ENCODE data around the gene ART4. TPM values are rescaled to one million over a fixed set of nuclear protein-coding genes. Genes with fewer than 3 reads are reported as not detected.

The ART4 gene
- total RNA-seq, 2 experiments from 2014 or later = not detected

GRCh38 chr12:14871247-14871646, 27.9 kb upstream of the ART4 start:
- H3K4me3 ChIP-seq (ENCODE audit: low read length) = no peak overlapping the region
- no peak for DNase-seq
- Mint-ChIP-seq H3K27me3 (no peaks in the 10 kb centered on the region), H3K9me3 (no peaks in the 10 kb centered on the region), H3K4me3 (no peak overlapping the region), H3K27ac (no peak overlapping the region), H3K36me3 (ENCODE audit: low read depth) (no peaks in the 10 kb centered on the region), H3K4me1 (ENCODE audit: low read depth) (no peaks in the 10 kb centered on the region)
- CTCF ChIA-PET = no interaction called here
- H3K27me3 ChIP-seq (ENCODE audit: control insufficient read depth in 1 of 2, insufficient read depth in 2 of 2, low read length in 2 of 2) = peaks cover 0 to 2% of the 10 kb centered on the region in 2 experiments
- POLR2A ChIA-PET = no interaction called here
- no peaks in the 10 kb centered on the region for H3K36me3 ChIP-seq (ENCODE audit: insufficient read depth, low read length)
- intact Hi-C loops (cut with DNase I, micrococcal nuclease) = no loop called here
- no peak for TF ChIP-seq CTCF (IDR thresholded peaks at IDR 0.05)
- peaks cover 0 to 15% of the 10 kb centered on the region in 2 experiments for H3K9me3 ChIP-seq (ENCODE audit: control insufficient read depth in 1 of 2, insufficient read depth in 1 of 2, low read length in 2 of 2)
- no peak for ATAC-seq (ENCODE audit: poor library complexity)
- no peak overlapping the region for H3K27ac ChIP-seq (ENCODE audit: low read depth in 1 of 2, low read length in 2 of 2)
- H3K4me1 ChIP-seq (ENCODE audit: insufficient read depth, low read length) = no peaks in the 10 kb centered on the region

- H3K27me3 ChIP-seq (ENCODE audit: control insufficient read depth in 1 of 2, insufficient read depth in 2 of 2, low read length in 2 of 2) = peaks cover 0 to 2% of the 10 kb centered on the region in 2 experiments
These were observed 25.7 kb upstream of the ART4 start for GRCh38 chr12:14868916-14869506.

GRCh38 chr12:14860490-14860889, 17.2 kb upstream of the ART4 start:
- no peaks in the 10 kb centered on the region for H3K27me3 Mint-ChIP-seq
- Histone ChIP-seq H3K4me3 (ENCODE audit: low read length) (no peak overlapping the region), H3K27ac (ENCODE audit: low read depth in 1 of 2, low read length in 2 of 2) (no peak overlapping the region), H3K36me3 (ENCODE audit: insufficient read depth, low read length) (no peaks in the 10 kb centered on the region), H3K9me3 (ENCODE audit: control insufficient read depth in 1 of 2, insufficient read depth in 1 of 2, low read length in 2 of 2) (peaks cover 8% of the 10 kb centered on the region in 2 experiments), H3K27me3 (ENCODE audit: control insufficient read depth in 1 of 2, insufficient read depth in 2 of 2, low read length in 2 of 2) (no peaks in the 10 kb centered on the region), H3K4me1 (ENCODE audit: insufficient read depth, low read length) (no peaks in the 10 kb centered on the region)
- H3K4me3 Mint-ChIP-seq = no peak overlapping the region
- POLR2A ChIA-PET = no interaction called here
- H3K36me3 Mint-ChIP-seq (ENCODE audit: low read depth) = peaks cover 17% of the 10 kb centered on the region
- intact Hi-C loops (cut with DNase I, micrococcal nuclease) = no loop called here
- TF ChIP-seq CTCF (IDR thresholded peaks at IDR 0.05) = no peak
- CTCF ChIA-PET = no interaction called here
- peaks cover 11% of the 10 kb centered on the region for H3K9me3 Mint-ChIP-seq
- H3K4me1 Mint-ChIP-seq (ENCODE audit: low read depth) = no peaks in the 10 kb centered on the region
- DNase-seq (no peak), ATAC-seq (ENCODE audit: poor library complexity) (no peak)
- no peak overlapping the region for H3K27ac Mint-ChIP-seq

More at GRCh38 chr12:14868916-14869506, 25.7 kb upstream of the ART4 start:
- TF ChIP-seq CTCF (IDR thresholded peaks at IDR 0.05) = no peak
- no peak for ATAC-seq (ENCODE audit: poor library complexity)
- CTCF ChIA-PET = no interaction called here
- Mint-ChIP-seq H3K27me3 (no peaks in the 10 kb centered on the region), H3K4me1 (ENCODE audit: low read depth) (no peaks in the 10 kb centered on the region), H3K4me3 (no peak overlapping the region), H3K27ac (no peak overlapping the region), H3K36me3 (ENCODE audit: low read depth) (no peaks in the 10 kb centered on the region), H3K9me3 (no peaks in the 10 kb centered on the region)
- no peak for DNase-seq
- Histone ChIP-seq H3K27ac (ENCODE audit: low read depth in 1 of 2, low read length in 2 of 2) (no peak overlapping the region), H3K9me3 (ENCODE audit: control insufficient read depth in 1 of 2, insufficient read depth in 1 of 2, low read length in 2 of 2) (peaks cover 0 to 15% of the 10 kb centered on the region in 2 experiments), H3K4me3 (ENCODE audit: low read length) (no peak overlapping the region), H3K36me3 (ENCODE audit: insufficient read depth, low read length) (no peaks in the 10 kb centered on the region), H3K4me1 (ENCODE audit: insufficient read depth, low read length) (no peaks in the 10 kb centered on the region)
- intact Hi-C loops (cut with DNase I, micrococcal nuclease) = no loop called here
- POLR2A ChIA-PET = no interaction called here
